Measurements from ENCODE around the gene PRLH. TPM values are rescaled to one million over a fixed set of nuclear protein-coding genes. Genes with fewer than 3 reads are reported as not detected.

Gene PRLH
- total and polyA plus RNA-seq, 3 donors from 2014 or later: not detected

DNA sequence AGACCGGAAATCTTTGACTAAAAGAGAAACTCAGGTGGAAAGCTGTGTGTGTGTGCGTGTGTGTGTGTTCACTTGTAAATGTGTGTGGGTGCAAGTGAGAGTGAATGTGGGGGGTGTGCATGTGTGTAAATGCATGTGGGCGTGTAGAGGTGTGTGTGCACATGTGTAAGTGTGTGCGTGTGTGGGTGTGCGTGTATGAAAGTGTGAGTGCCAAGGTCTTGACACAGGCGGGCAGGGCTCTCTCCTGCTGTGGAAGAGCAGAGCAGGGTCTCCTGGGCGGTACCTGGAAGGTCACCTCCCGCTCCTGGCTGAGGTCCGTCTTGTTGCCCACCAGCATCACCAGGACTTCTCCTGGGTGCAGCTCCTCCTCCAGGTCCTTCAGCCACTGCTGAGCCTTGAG, 10.6 kb downstream of the PRLH start:
- Histone ChIP-seq H3K9me3 (no peaks in the 10 kb centered on the region), H3K27ac (no peak overlapping the region), H3K27me3 (no peaks in the 10 kb centered on the region), H3K36me3 (ENCODE audit: low read depth, missing control alignments) (no peaks in the 10 kb centered on the region), H3K4me1 (peaks cover 10% of the 10 kb centered on the region), H3K4me3 (no peak overlapping the region)
- no peak for DNase-seq
- WGBS, 2 donors: 92 to 97% methylated on average over 9 of the region's 9 CpGs
- TF ChIP-seq, protein P1, sequence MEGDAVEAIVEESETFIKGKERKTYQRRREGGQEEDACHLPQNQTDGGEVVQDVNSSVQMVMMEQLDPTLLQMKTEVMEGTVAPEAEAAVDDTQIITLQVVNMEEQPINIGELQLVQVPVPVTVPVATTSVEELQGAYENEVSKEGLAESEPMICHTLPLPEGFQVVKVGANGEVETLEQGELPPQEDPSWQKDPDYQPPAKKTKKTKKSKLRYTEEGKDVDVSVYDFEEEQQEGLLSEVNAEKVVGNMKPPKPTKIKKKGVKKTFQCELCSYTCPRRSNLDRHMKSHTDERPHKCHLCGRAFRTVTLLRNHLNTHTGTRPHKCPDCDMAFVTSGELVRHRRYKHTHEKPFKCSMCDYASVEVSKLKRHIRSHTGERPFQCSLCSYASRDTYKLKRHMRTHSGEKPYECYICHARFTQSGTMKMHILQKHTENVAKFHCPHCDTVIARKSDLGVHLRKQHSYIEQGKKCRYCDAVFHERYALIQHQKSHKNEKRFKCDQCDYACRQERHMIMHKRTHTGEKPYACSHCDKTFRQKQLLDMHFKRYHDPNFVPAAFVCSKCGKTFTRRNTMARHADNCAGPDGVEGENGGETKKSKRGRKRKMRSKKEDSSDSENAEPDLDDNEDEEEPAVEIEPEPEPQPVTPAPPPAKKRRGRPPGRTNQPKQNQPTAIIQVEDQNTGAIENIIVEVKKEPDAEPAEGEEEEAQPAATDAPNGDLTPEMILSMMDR (IDR thresholded peaks at IDR 0.05): no peak
- no peak for TF ChIP-seq POLR2A (IDR thresholded peaks at IDR 0.05)
- intact Hi-C loops (cut with DNase I; ENCODE audit: low total_unique reads): no loop called here

GRCh38 chr2:237577458-237577857, 11.1 kb downstream of the PRLH start:
- Histone ChIP-seq H3K36me3 (ENCODE audit: low read depth, missing control alignments) (no peaks in the 10 kb centered on the region), H3K27ac (no peak overlapping the region), H3K9me3 (no peaks in the 10 kb centered on the region), H3K27me3 (no peaks in the 10 kb centered on the region), H3K4me1 (peaks cover 10% of the 10 kb centered on the region), H3K4me3 (no peak overlapping the region)
- WGBS, 2 donors: 90 to 95% methylated on average over 8 to 10 of the region's 10 CpGs
- no peak for DNase-seq
- intact Hi-C loops (cut with DNase I; ENCODE audit: low total_unique reads): no loop called here
- TF ChIP-seq, protein P1 (IDR thresholded peaks at IDR 0.05): no peak
- TF ChIP-seq POLR2A (IDR thresholded peaks at IDR 0.05): no peak

GRCh38 chr2:237577956-237578870, 11.8 kb downstream of the PRLH start:
- no peaks in the 10 kb centered on the region for H3K36me3 ChIP-seq (ENCODE audit: low read depth, missing control alignments)
- WGBS, 2 donors: 94 to 95% methylated on average over 21 to 26 of the region's 26 CpGs
- H3K4me1 ChIP-seq: peaks cover 10% of the 10 kb centered on the region
- intact Hi-C loops (cut with DNase I; ENCODE audit: low total_unique reads): no loop called here
- no peak overlapping the region for H3K27ac ChIP-seq
- no peaks in the 10 kb centered on the region for H3K9me3 ChIP-seq
- no peak for DNase-seq
- no peak for TF ChIP-seq POLR2A (IDR thresholded peaks at IDR 0.05)
- TF ChIP-seq, protein P1 (IDR thresholded peaks at IDR 0.05): no peak
- no peak overlapping the region for H3K4me3 ChIP-seq
- no peaks in the 10 kb centered on the region for H3K27me3 ChIP-seq

DNA sequence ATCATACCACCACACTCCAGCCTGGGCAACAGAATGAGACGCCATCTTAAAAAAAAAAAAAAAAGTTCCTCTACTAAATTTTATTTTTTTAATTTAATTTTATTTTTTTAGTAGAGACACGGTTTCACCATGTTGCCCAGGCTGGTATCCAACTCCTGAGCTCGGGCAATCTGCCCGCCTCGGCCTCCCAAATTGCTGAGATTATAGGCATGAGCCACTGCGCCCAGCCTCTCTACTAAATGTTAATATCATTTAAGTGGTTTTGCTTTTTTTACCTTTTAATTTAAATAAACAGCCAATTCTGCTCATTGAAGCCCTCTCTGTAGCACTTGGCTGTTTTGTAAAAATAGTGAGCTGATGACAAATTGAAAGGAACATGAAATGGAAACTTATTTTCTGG, 15.0 kb downstream of the PRLH start:
- 83 to 88% methylated on average over 6 of the region's 6 CpGs for whole genome bisulfite sequencing, 2 donors
- Histone ChIP-seq H3K36me3 (ENCODE audit: low read depth, missing control alignments) (no peaks in the 10 kb centered on the region), H3K27me3 (no peaks in the 10 kb centered on the region), H3K9me3 (no peaks in the 10 kb centered on the region), H3K4me3 (no peak overlapping the region), H3K27ac (peak overlapping the region in 1 of 2 donors; percentile 78), H3K4me1 (peaks cover 10% of the 10 kb centered on the region)
- no peak for TF ChIP-seq POLR2A (IDR thresholded peaks at IDR 0.05)
- TF ChIP-seq, protein P1 (IDR thresholded peaks at IDR 0.05): no peak
- DNase-seq: no peak
- intact Hi-C loops (cut with DNase I; ENCODE audit: low total_unique reads): loop anchor here (5.0 kb wide), 1 partner anchor 171 kb away; no protein-coding TSS in a partner anchor
